Activated CD8-positive, alpha-beta T cell treated with anti-CD3 and anti-CD28 coated beads, Interleukin-2, amount 10 ng/mL, durations not matched to agents 7 days and 5 days (primary cell): Measurements from ENCODE around the gene GNL2. TPM values are rescaled to one million over a fixed set of nuclear protein-coding genes. Genes with fewer than 3 reads are reported as not detected.
"Not testable (repeated sequence)": the region's sequence is repeated elsewhere in the genome, so short reads cannot be mapped to it uniquely, and the experiment has no call there.

Experiments
- ATAC-seq: fragments of 150-1000 bp; cut with Tn5 transposase; one replicate; pipeline ENCODE4 v1.10.0; 2021; ENCODE audit warnings: moderate library complexity
- CTCF ChIA-PET: fragments of 350-600 bp; sonication (Branson Sonifier 250); formaldehyde crosslinking; loops from one replicate; lab custom pipeline; 2021; ENCODE audit warnings: antibody characterized with exemption; lab: Charles Lee
- POLR2A ChIA-PET: fragments of 350-600 bp; sonication (Branson Sonifier 250); formaldehyde crosslinking; loops from one replicate; lab custom pipeline; 2021; ENCODE audit warnings: antibody characterized with exemption; lab: Charles Lee
- DNase-seq: peaks from one replicate; pipeline ENCODE4 v3.0.0-alpha.2; 2020
- H3K27ac Mint-ChIP-seq: one replicate; pipeline ENCODE4 v1.8.0; 2021; ENCODE audit warnings: mild to moderate bottlenecking, mixed read lengths
- H3K27me3 Mint-ChIP-seq: one replicate; pipeline ENCODE4 v1.8.0; 2021; ENCODE audit warnings: low read depth, mixed read lengths
- H3K36me3 Mint-ChIP-seq: one replicate; pipeline ENCODE4 v1.8.0; 2021; ENCODE audit warnings: low read depth, mixed read lengths
- H3K4me1 Mint-ChIP-seq: one replicate; pipeline ENCODE4 v1.8.0; 2021; ENCODE audit warnings: low read depth, mixed read lengths
- H3K4me3 Mint-ChIP-seq: one replicate; pipeline ENCODE4 v1.8.0; 2021; ENCODE audit warnings: mild to moderate bottlenecking, mixed read lengths
- H3K9me3 Mint-ChIP-seq: one replicate; pipeline ENCODE4 v1.8.0; 2022; ENCODE audit warnings: mixed read lengths; ENCODE audit not compliant: insufficient read depth
- total RNA-seq, 2 experiments: library from RNA; stranded (reverse); gene quantifications; one replicate each; pipeline ENCODE4 v1.2.3, GENCODE V29; 2021

The GNL2 gene
- total RNA-seq, 2 experiments from 2014 or later = 50.8 to 54.4 TPM

- Mint-ChIP-seq H3K4me1 (peaks cover 32% of the 10 kb centered on the region), H3K9me3 (no peaks in the 10 kb centered on the region), H3K36me3 (peaks cover 11% of the 10 kb centered on the region), H3K4me3 (no peak overlapping the region), H3K27me3 (peaks cover 2% of the 10 kb centered on the region), H3K27ac (no peak overlapping the region)
- CTCF ChIA-PET = interaction anchor here (0.9 to 2.0 kb wide), 3 partner anchors 43 to 302 kb away, joined by 3 to 6 read pairs (median 5); partner anchors contain the start of gene MEAF6
- DNase-seq (no peak), ATAC-seq (no peak)
- POLR2A ChIA-PET = interaction anchor here (0.7 to 1.5 kb wide), 2 partner anchors 38 to 136 kb away, joined by 3 to 4 read pairs; no protein-coding TSS in a partner anchor
Observed at GRCh38 chr1:37557402-37557801, 38.3 kb downstream of the GNL2 start.

- ChIA-PET POLR2A (interaction anchor here (0.7 to 1.5 kb wide), 2 partner anchors 39 to 136 kb away, joined by 3 to 4 read pairs; no protein-coding TSS in a partner anchor), CTCF (interaction anchor here (0.9 to 2.0 kb wide), 3 partner anchors 42 to 303 kb away, joined by 3 to 6 read pairs (median 5); partner anchors contain the start of gene MEAF6)
- peaks cover 2% of the 10 kb centered on the region for H3K27me3 Mint-ChIP-seq
- H3K4me1 Mint-ChIP-seq = peaks cover 39% of the 10 kb centered on the region
- no peak for ATAC-seq
- H3K9me3 Mint-ChIP-seq = no peaks in the 10 kb centered on the region
- no peak within 1 kb of the TSS for H3K27ac Mint-ChIP-seq
- no peak within 1 kb of the TSS for H3K4me3 Mint-ChIP-seq
- peak; percentile 52 for DNase-seq
- H3K36me3 Mint-ChIP-seq = peaks cover 16% of the 10 kb centered on the region
Observed at GRCh38 chr1:37556712-37557196, 39.0 kb downstream of the GNL2 start, which contains the start of gene DNALI1. TSS of gene DNALI1 (plus strand) at chr1:37556940. CDS start at chr1:37556995, 55 bp downstream.

- Mint-ChIP-seq H3K27me3 (peaks cover 2% of the 10 kb centered on the region), H3K4me3 (peak within 1 kb of the TSS; percentile 85), H3K36me3 (peaks cover 33% of the 10 kb centered on the region), H3K9me3 (no peaks in the 10 kb centered on the region), H3K4me1 (peaks cover 54% of the 10 kb centered on the region), H3K27ac (peak within 1 kb of the TSS; percentile 94)
- DNase-seq (peak; percentile 95), ATAC-seq (peak; percentile 87)
- ChIA-PET CTCF (interaction anchor here (1.0 to 2.5 kb wide), 4 partner anchors 40 to 128 kb away, joined by 3 to 13 read pairs (median 6); partner anchors contain the start of gene MEAF6), POLR2A (interaction anchor here (0.6 to 2.4 kb wide), 9 partner anchors 11 to 82 kb away, joined by 3 to 11 read pairs (median 4); partner anchors contain the start of genes MEAF6 and ZC3H12A)
Observed at GRCh38 chr1:37553927-37554808, 41.6 kb downstream of the GNL2 start, which contains the start of gene SNIP1. TSS of gene SNIP1 (minus strand) at chr1:37554293. CDS start at chr1:37554229, 64 bp downstream.

GRCh38 chr1:37553598-37553926, 42.2 kb downstream of the GNL2 start:
- ATAC-seq (no peak), DNase-seq (no peak)
- peaks cover 2% of the 10 kb centered on the region for H3K27me3 Mint-ChIP-seq
- ChIA-PET POLR2A (interaction anchor here (0.6 to 2.4 kb wide), 7 partner anchors 11 to 137 kb away, joined by 3 to 11 read pairs (median 4); partner anchors contain the start of genes MEAF6 and ZC3H12A), CTCF (interaction anchor here (1.0 to 2.5 kb wide), 4 partner anchors 40 to 128 kb away, joined by 3 to 13 read pairs (median 6); partner anchors contain the start of gene MEAF6)
- H3K4me1 Mint-ChIP-seq = peaks cover 56% of the 10 kb centered on the region
- peak overlapping the region; percentile 94 for H3K27ac Mint-ChIP-seq
- H3K9me3 Mint-ChIP-seq = no peaks in the 10 kb centered on the region
- peaks cover 36% of the 10 kb centered on the region for H3K36me3 Mint-ChIP-seq
- peak overlapping the region; percentile 85 for H3K4me3 Mint-ChIP-seq

GRCh38 chr1:37549341-37549740, 46.4 kb downstream of the GNL2 start:
- Mint-ChIP-seq H3K27me3 (no peaks in the 10 kb centered on the region), H3K27ac (no peak overlapping the region), H3K4me3 (no peak overlapping the region), H3K4me1 (peaks cover 39% of the 10 kb centered on the region), H3K36me3 (peaks cover 58% of the 10 kb centered on the region), H3K9me3 (no peaks in the 10 kb centered on the region)
- DNase-seq (no peak), ATAC-seq (no peak)
- ChIA-PET POLR2A (interaction anchor here (1.5 to 2.0 kb wide), 2 partner anchors 30 to 73 kb away, joined by 3 to 8 read pairs; no protein-coding TSS in a partner anchor), CTCF (interaction anchor here (2.5 kb wide), 1 partner anchor 132 kb away, joined by 6 read pairs; no protein-coding TSS in a partner anchor)

- CTCF ChIA-PET = no interaction called here
- Mint-ChIP-seq H3K27me3 (no peaks in the 10 kb centered on the region), H3K27ac (no peak overlapping the region), H3K4me3 (no peak overlapping the region), H3K9me3 (no peaks in the 10 kb centered on the region), H3K36me3 (peaks cover 44% of the 10 kb centered on the region), H3K4me1 (peaks cover 10% of the 10 kb centered on the region)
- ATAC-seq = no peak
- DNase-seq = no peak
- POLR2A ChIA-PET = no interaction called here
Observed at GRCh38 chr1:37545019-37545418, 50.7 kb downstream of the GNL2 start.

GRCh38 chr1:37544530-37544929, 51.2 kb downstream of the GNL2 start:
- POLR2A ChIA-PET = no interaction called here
- Mint-ChIP-seq H3K4me1 (peaks cover 5% of the 10 kb centered on the region), H3K9me3 (no peaks in the 10 kb centered on the region), H3K4me3 (no peak overlapping the region), H3K27ac (no peak overlapping the region), H3K36me3 (peaks cover 42% of the 10 kb centered on the region), H3K27me3 (no peaks in the 10 kb centered on the region)
- DNase-seq (no peak), ATAC-seq (no peak)
- CTCF ChIA-PET = no interaction called here

GRCh38 chr1:37540036-37540785, 55.5 kb downstream of the GNL2 start:
- ChIA-PET CTCF (interaction anchor here (1.3 kb wide), 1 partner anchor 65 kb away, joined by 3 read pairs; no protein-coding TSS in a partner anchor), POLR2A (no interaction called here)
- ATAC-seq = no peak
- H3K27me3 Mint-ChIP-seq = no peaks in the 10 kb centered on the region
- peaks cover 7% of the 10 kb centered on the region for H3K4me1 Mint-ChIP-seq
- no peak for DNase-seq
- H3K9me3 Mint-ChIP-seq = no peaks in the 10 kb centered on the region
- H3K27ac Mint-ChIP-seq = no peak overlapping the region
- peaks cover 56% of the 10 kb centered on the region for H3K36me3 Mint-ChIP-seq
- no peak overlapping the region for H3K4me3 Mint-ChIP-seq

- H3K27ac Mint-ChIP-seq, ATAC-seq, H3K27me3 Mint-ChIP-seq, H3K4me1 Mint-ChIP-seq, DNase-seq, H3K4me3 Mint-ChIP-seq, H3K9me3 Mint-ChIP-seq: not testable (repeated sequence)
- POLR2A ChIA-PET = interaction anchor here (0.9 kb wide), 1 partner anchor 25 kb away, joined by 3 read pairs; the partner anchor contains the start of gene MEAF6
- CTCF ChIA-PET = interaction anchor here (0.7 to 1.3 kb wide), 2 partner anchors 51 to 146 kb away, joined by 3 to 5 read pairs; no protein-coding TSS in a partner anchor
- H3K36me3 Mint-ChIP-seq = peaks cover 55% of the 10 kb centered on the region
Observed at GRCh38 chr1:37539154-37539553, 56.6 kb downstream of the GNL2 start.

- CTCF ChIA-PET = interaction anchor here (1.0 kb wide), 1 partner anchor 9 kb away, joined by 3 read pairs; no protein-coding TSS in a partner anchor
- POLR2A ChIA-PET = interaction anchor here (1.0 to 1.1 kb wide), 2 partner anchors 18 to 23 kb away, joined by 3 read pairs; partner anchors contain the start of gene MEAF6
Observed at GRCh38 chr1:37537378-37537777, 58.4 kb downstream of the GNL2 start.

More at GRCh38 chr1:37537378-37537777, 58.4 kb downstream of the GNL2 start:
- ATAC-seq = peak; percentile 23
- Mint-ChIP-seq H3K27me3 (no peaks in the 10 kb centered on the region), H3K27ac (no peak overlapping the region), H3K36me3 (peaks cover 55% of the 10 kb centered on the region), H3K4me1 (peaks cover 7% of the 10 kb centered on the region), H3K9me3 (no peaks in the 10 kb centered on the region), H3K4me3 (no peak overlapping the region)
- no peak for DNase-seq
